H9 (cell line): ENCODE results near the gene PTPA. TPM values are rescaled to one million over a fixed set of nuclear protein-coding genes. Genes with fewer than 3 reads are reported as not detected.

ENCODE experiments used
- DNase-seq: peaks from one replicate; pipeline ENCODE4 v3.0.0-alpha.2; 2017
- H2AFZ ChIP-seq: one replicate; pipeline ENCODE4 v1.6.1; 2013; ENCODE audit warnings: mild to moderate bottlenecking, low read length, control low read depth, moderate library complexity
- H2AK5ac ChIP-seq: 2 replicates; pipeline ENCODE4 v1.6.1; 2013; ENCODE audit warnings: low read length, control low read depth, mixed read lengths; ENCODE audit not compliant: insufficient read length
- H2BK120ac ChIP-seq: one replicate; pipeline ENCODE4 v1.6.1; 2013; ENCODE audit warnings: low read depth, mild to moderate bottlenecking, low read length, control low read depth, inconsistent platforms; ENCODE audit not compliant: poor library complexity, severe bottlenecking
- H2BK12ac ChIP-seq: 2 replicates; pipeline ENCODE4 v1.6.1; 2013; ENCODE audit warnings: low read length, control low read depth, mixed read lengths, low read depth; ENCODE audit not compliant: insufficient read length
- H2BK15ac ChIP-seq: 2 replicates; pipeline ENCODE4 v1.6.1; 2013; ENCODE audit warnings: low read depth, low read length, control low read depth
- H2BK20ac ChIP-seq: one replicate; pipeline ENCODE4 v1.6.1; 2013; ENCODE audit warnings: low read depth, mild to moderate bottlenecking, low read length, control low read depth, inconsistent platforms; ENCODE audit not compliant: poor library complexity, severe bottlenecking
- H2BK5ac ChIP-seq: 2 replicates; pipeline ENCODE4 v1.6.1; 2013; ENCODE audit warnings: low read length, control low read depth, mixed read lengths; ENCODE audit not compliant: insufficient read length
- H3K14ac ChIP-seq: 2 replicates; pipeline ENCODE4 v1.6.1; 2013; ENCODE audit warnings: low read length, control low read depth; ENCODE audit not compliant: insufficient read depth
- H3K18ac ChIP-seq: 2 replicates; pipeline ENCODE4 v1.6.1; 2013; ENCODE audit warnings: low read depth, mild to moderate bottlenecking, mixed read lengths, low read length, control low read depth; ENCODE audit not compliant: insufficient read length
- H3K23ac ChIP-seq: 2 replicates; pipeline ENCODE4 v1.6.1; 2013; ENCODE audit warnings: low read length, control low read depth, mixed read lengths, low read depth; ENCODE audit not compliant: insufficient read length
- H3K23me2 ChIP-seq: 2 replicates; pipeline ENCODE4 v1.6.1; 2013; ENCODE audit warnings: low read depth, mild to moderate bottlenecking, mixed read lengths, low read length, control low read depth; ENCODE audit not compliant: insufficient read length, poor library complexity, severe bottlenecking
- H3K27ac ChIP-seq: 2 replicates; pipeline ENCODE4 v1.5.1; 2013; ENCODE audit warnings: low read length, control low read depth, mixed read lengths, low read depth; ENCODE audit not compliant: insufficient read length
- H3K27me3 ChIP-seq: 2 replicates; pipeline ENCODE4 v1.6.1; 2013; ENCODE audit warnings: low read length, control low read depth, inconsistent platforms; ENCODE audit not compliant: insufficient read depth
- H3K4ac ChIP-seq: 2 replicates; pipeline ENCODE4 v1.6.1; 2013; ENCODE audit warnings: low read depth, mild to moderate bottlenecking, control low read depth, inconsistent platforms, low read length, moderate library complexity
- H3K4me1 ChIP-seq: 2 replicates; pipeline ENCODE4 v1.6.1; 2013; ENCODE audit warnings: low read length, control low read depth, inconsistent platforms; ENCODE audit not compliant: insufficient read depth
- H3K4me2 ChIP-seq: 2 replicates; pipeline ENCODE4 v1.6.1; 2013; ENCODE audit warnings: low read length, control low read depth, mixed read lengths; ENCODE audit not compliant: insufficient read length, insufficient read depth
- H3K56ac ChIP-seq: 2 replicates; pipeline ENCODE4 v1.6.1; 2013; ENCODE audit warnings: low read depth, mild to moderate bottlenecking, mixed read lengths, low read length, control low read depth; ENCODE audit not compliant: insufficient read length
- H3K79me1 ChIP-seq: 2 replicates; pipeline ENCODE4 v1.6.1; 2013; ENCODE audit warnings: low read depth, mild to moderate bottlenecking, moderate library complexity, low read length, control low read depth, inconsistent platforms; ENCODE audit not compliant: insufficient read depth, poor library complexity, severe bottlenecking
- H3K79me2 ChIP-seq: 2 replicates; pipeline ENCODE4 v1.6.1; 2013; ENCODE audit warnings: low read length, control low read depth, inconsistent platforms; ENCODE audit not compliant: insufficient read depth
- H3K9ac ChIP-seq: 2 replicates; pipeline ENCODE4 v1.6.1; 2013; ENCODE audit warnings: low read length, control low read depth, mixed read lengths; ENCODE audit not compliant: insufficient read length; ENCODE audit errors: extremely low read depth
- H3K9me3 ChIP-seq: one replicate; pipeline ENCODE4 v1.6.1; 2013; ENCODE audit warnings: low read depth, low read length, inconsistent platforms; ENCODE audit not compliant: control insufficient read depth
- H3T11ph ChIP-seq: one replicate; pipeline ENCODE4 v1.6.1; 2013; ENCODE audit warnings: mild to moderate bottlenecking, low read length, control low read depth, inconsistent platforms
- H4K20me1 ChIP-seq: one replicate; pipeline ENCODE4 v1.6.1; 2013; ENCODE audit not compliant: control insufficient read depth, insufficient read length, insufficient read depth
- H4K5ac ChIP-seq: 2 replicates; pipeline ENCODE4 v1.6.1; 2013; ENCODE audit warnings: low read depth, mild to moderate bottlenecking, mixed read lengths, low read length, control low read depth; ENCODE audit not compliant: insufficient read length
- H4K8ac ChIP-seq: replicated peaks from 2 replicates; pipeline ENCODE4 v1.6.1; 2013; ENCODE audit warnings: low read length, control low read depth, mixed read lengths, low read depth; ENCODE audit not compliant: insufficient read length
- H4K91ac ChIP-seq: 2 replicates; pipeline ENCODE4 v1.6.1; 2013; ENCODE audit warnings: low read depth, mild to moderate bottlenecking, moderate library complexity, mixed read lengths, low read length, control low read depth; ENCODE audit not compliant: insufficient read length
- H3K27ac Mint-ChIP-seq, 3 experiments: 2 replicates in 2 of 3; 3 replicates in 1 of 3; pipeline ENCODE4 v1.8.0; 2020 to 2021; ENCODE audit warnings: mixed read lengths in 3 of 3, mild to moderate bottlenecking in 1 of 3, moderate library complexity in 1 of 3
- H3K27me3 Mint-ChIP-seq: 2 replicates; pipeline ENCODE4 v1.8.0; 2021; ENCODE audit warnings: low read depth, mild to moderate bottlenecking, moderate library complexity, mixed read lengths
- H3K36me3 Mint-ChIP-seq, 3 experiments: 2 replicates in 2 of 3; 3 replicates in 1 of 3; pipeline ENCODE4 v1.8.0; 2020 to 2021; ENCODE audit warnings: low read depth in 3 of 3, mixed read lengths in 3 of 3; ENCODE audit not compliant: insufficient read depth in 1 of 3
- H3K4me1 Mint-ChIP-seq, 2 experiments: 2 replicates each; pipeline ENCODE4 v1.8.0; 2020; ENCODE audit warnings: mixed read lengths in 2 of 2
- H3K4me3 Mint-ChIP-seq, 2 experiments: 2 replicates in 1 of 2; 3 replicates in 1 of 2; pipeline ENCODE4 v1.8.0; 2020 to 2021; ENCODE audit warnings: mild to moderate bottlenecking in 2 of 2, mixed read lengths in 2 of 2, moderate library complexity in 1 of 2
- H3K9me3 Mint-ChIP-seq, 2 experiments: 2 replicates in 1 of 2; 3 replicates in 1 of 2; pipeline ENCODE4 v1.8.0; 2020; ENCODE audit warnings: mild to moderate bottlenecking in 2 of 2, mixed read lengths in 2 of 2, moderate library complexity in 1 of 2
- CTCF ChIP-seq: fragments of 200-600 bp; sonication (generic); conservative IDR thresholded peaks from 3 replicates; pipeline ENCODE4 v1.8.0; 2021; ENCODE audit warnings: antibody characterized with exemption, mild to moderate bottlenecking
- WGBS: extraction: QIAGEN DNeasy Blood & Tissue Kit; methylation state at CpG from one replicate; pipeline ENCODE4 v1.1.7; 2013; ENCODE audit warnings: missing lambda C conversion rate, low lambda C conversion rate, mixed read lengths; ENCODE audit not compliant: insufficient read length; ENCODE audit errors: extremely low coverage; 5-methylcytosine and 5-hydroxymethylcytosine counted together
- total RNA-seq: library from RNA; stranded (reverse); gene quantifications from 2 replicates; pipeline ENCODE4 v1.2.1, GENCODE V29; 2021

The PTPA gene
- total RNA-seq, 1 experiment from 2014 or later: 145 TPM

DNA sequence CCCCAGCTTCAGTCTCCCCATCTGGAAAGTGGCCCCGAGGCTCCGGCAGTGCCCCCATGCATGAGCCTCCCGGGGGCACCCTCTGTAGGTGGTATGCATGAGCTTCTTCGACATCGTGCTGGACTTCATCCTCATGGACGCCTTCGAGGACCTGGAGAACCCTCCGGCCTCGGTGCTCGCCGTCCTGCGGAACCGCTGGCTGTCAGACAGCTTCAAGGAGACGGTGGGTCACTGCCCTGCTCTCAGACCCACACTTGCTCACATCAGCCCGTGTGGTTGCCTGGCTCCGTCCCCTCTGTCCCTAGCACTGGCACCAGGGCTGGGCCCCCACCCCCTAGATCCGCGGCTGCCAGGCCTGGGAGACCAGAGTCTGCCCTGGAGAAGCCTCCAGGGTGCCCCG, 43.1 kb upstream of the PTPA start:
- Histone ChIP-seq H3K23me2 (no peaks in the 10 kb centered on the region), H4K20me1 (no peaks in the 10 kb centered on the region), H3K27ac (no peak overlapping the region), H3K18ac (no peak overlapping the region), H2BK5ac (no peak overlapping the region), H2BK20ac (no peak overlapping the region), H3K79me1 (no peaks in the 10 kb centered on the region), H3K56ac (no peak overlapping the region), H2AFZ (no peak overlapping the region), H3K23ac (no peak overlapping the region), H3K4me1 (peaks cover 5% of the 10 kb centered on the region; the same call in 1 of the 2 replicates), H3K14ac (no peak overlapping the region), H3K27me3 (no peaks in the 10 kb centered on the region), H2BK12ac (no peak overlapping the region), H2BK15ac (no peak overlapping the region), H3K4me2 (no peak overlapping the region), H4K8ac (no peak overlapping the region), H2AK5ac (no peak overlapping the region), H2BK120ac (no peak overlapping the region), H3T11ph (no peak overlapping the region), H4K91ac (no peak overlapping the region), H3K4ac (no peak overlapping the region), H3K9ac (no peak overlapping the region), H3K79me2 (no peaks in the 10 kb centered on the region), H4K5ac (no peak overlapping the region), H3K9me3 (no peaks in the 10 kb centered on the region)
- no CpG with 5 or more reads among the region's 19 CpGs for WGBS
- no peaks in the 10 kb centered on the region; the same call in 1 of the 2 replicates for H3K27me3 Mint-ChIP-seq
- H3K4me1 Mint-ChIP-seq: peaks cover 14 to 23% of the 10 kb centered on the region in 2 experiments
- H3K27ac Mint-ChIP-seq: no peak overlapping the region
- H3K4me3 Mint-ChIP-seq: no peak overlapping the region
- peaks cover 19 to 43% (median 43%) of the 10 kb centered on the region in 3 experiments; a peak in 6 of 7 replicates for H3K36me3 Mint-ChIP-seq
- H3K9me3 Mint-ChIP-seq: no peaks in the 10 kb centered on the region
- no peak for TF ChIP-seq CTCF
- no peak for DNase-seq
